ENCODE measurements around the gene DBX1.
A peak's percentile ranks its signal among the peaks of the same experiment; 100 is the strongest.
"Not testable (repeated sequence)": the region's sequence is repeated elsewhere in the genome, so short reads cannot be mapped to it uniquely, and the experiment has no call there.

The DBX1 gene

GRCh38 chr11:20161230-20161918 is 1.1 kb upstream of the DBX1 start:
- DNase-seq (ENCODE audit: low read depth, low spot score): no peak

- no peak for DNase-seq (ENCODE audit: low read depth, low spot score)
These were observed 551 bp downstream of the DBX1 start for GRCh38 chr11:20159466-20160381.

- no peak for DNase-seq (ENCODE audit: low read depth, low spot score)
These were observed 1.5 kb downstream of the DBX1 start for GRCh38 chr11:20158597-20159257.

GRCh38 chr11:20157728-20158127 is 2.5 kb downstream of the DBX1 start:
- DNase-seq (ENCODE audit: low read depth, low spot score): no peak

GRCh38 chr11:20156876-20157613 is 3.2 kb downstream of the DBX1 start:
- DNase-seq (ENCODE audit: low read depth, low spot score): no peak

- no peak for DNase-seq (ENCODE audit: low read depth, low spot score)
These were observed 3.9 kb downstream of the DBX1 start for GRCh38 chr11:20156280-20156875.

GRCh38 chr11:20155683-20156279 is 4.5 kb downstream of the DBX1 start:
- DNase-seq (ENCODE audit: low read depth, low spot score): no peak

GRCh38 chr11:20154381-20154780 is 5.9 kb downstream of the DBX1 start:
- no peak for DNase-seq (ENCODE audit: low read depth, low spot score)

GRCh38 chr11:20138707-20139106 is 21.6 kb downstream of the DBX1 start:
- DNase-seq (ENCODE audit: low read depth, low spot score): no peak

- no peak for DNase-seq (ENCODE audit: low read depth, low spot score)
These were observed 22.6 kb downstream of the DBX1 start for GRCh38 chr11:20137637-20138036.

GRCh38 chr11:20134991-20135736 is 25.1 kb downstream of the DBX1 start:
- DNase-seq (ENCODE audit: low read depth, low spot score): no peak

GRCh38 chr11:20132667-20133039 is 27.6 kb downstream of the DBX1 start:
- DNase-seq (ENCODE audit: low read depth, low spot score): no peak

GRCh38 chr11:20131788-20132666 is 28.2 kb downstream of the DBX1 start:
- DNase-seq (ENCODE audit: low read depth, low spot score): no peak

GRCh38 chr11:20129665-20130064 is 30.6 kb downstream of the DBX1 start:
- no peak for DNase-seq (ENCODE audit: low read depth, low spot score)

GRCh38 chr11:20128528-20128825 is 31.8 kb downstream of the DBX1 start:
- DNase-seq (ENCODE audit: low read depth, low spot score): not testable (repeated sequence)

GRCh38 chr11:20127671-20128527 is 32.4 kb downstream of the DBX1 start:
- peak; percentile 62 for DNase-seq (ENCODE audit: low read depth, low spot score)

- DNase-seq (ENCODE audit: low read depth, low spot score): no peak
These were observed 33.6 kb downstream of the DBX1 start for GRCh38 chr11:20126724-20127123.

GRCh38 chr11:20125927-20126326 is 34.3 kb downstream of the DBX1 start:
- DNase-seq (ENCODE audit: low read depth, low spot score): no peak

All from activated naive CD8-positive, alpha-beta T cell treated with anti-CD3 and anti-CD28 coated beads, Interleukin-2, amount 50 U/mL, for 16 hours (primary cell).